T-helper 9 cell (primary cell): ENCODE measurements around the gene ZCWPW1.

Experiments used
- DNase-seq: peaks from one replicate; pipeline ENCODE4 v3.0.0-alpha.2; 2020

The ZCWPW1 gene

GRCh38 chr7:100431286-100431735, 2.8 kb upstream of the ZCWPW1 start:
- no peak for DNase-seq

GRCh38 chr7:100430493-100431285, 2.2 kb upstream of the ZCWPW1 start:
- no peak for DNase-seq

- peak; percentile 97 for DNase-seq
Measured at GRCh38 chr7:100429637-100430492, 1.4 kb upstream of the ZCWPW1 start, which contains the start of gene MEPCE. Gene MEPCE (plus strand): TSS chr7:100429831. CDS start chr7:100430019, 188 bp downstream.

GRCh38 chr7:100428967-100429636, 599 bp upstream of the ZCWPW1 start:
- peak; percentile 100 for DNase-seq

- DNase-seq = no peak
Measured at GRCh38 chr7:100427762-100428198, 723 bp downstream of the ZCWPW1 start.

GRCh38 chr7:100426516-100426915, 2.0 kb downstream of the ZCWPW1 start:
- no peak for DNase-seq

GRCh38 chr7:100425347-100425746, 3.2 kb downstream of the ZCWPW1 start:
- DNase-seq = no peak

GRCh38 chr7:100423315-100423714, 5.2 kb downstream of the ZCWPW1 start:
- no peak for DNase-seq

- DNase-seq = no peak
Measured at GRCh38 chr7:100419660-100420226, 8.8 kb downstream of the ZCWPW1 start.

GRCh38 chr7:100418930-100419659, 9.4 kb downstream of the ZCWPW1 start:
- no peak for DNase-seq

GRCh38 chr7:100415448-100415847, 13.1 kb downstream of the ZCWPW1 start:
- DNase-seq = no peak

- no peak for DNase-seq
Measured at GRCh38 chr7:100413889-100414288, 14.6 kb downstream of the ZCWPW1 start.

- DNase-seq = no peak
Measured at GRCh38 chr7:100413346-100413745, 15.2 kb downstream of the ZCWPW1 start.

GRCh38 chr7:100411101-100411500, 17.4 kb downstream of the ZCWPW1 start:
- no peak for DNase-seq

GRCh38 chr7:100407285-100408180, 21.0 kb downstream of the ZCWPW1 start:
- DNase-seq = no peak

- no peak for DNase-seq
Measured at GRCh38 chr7:100406767-100407166, 21.7 kb downstream of the ZCWPW1 start.

- DNase-seq = no peak
Measured at GRCh38 chr7:100402241-100402640, 26.3 kb downstream of the ZCWPW1 start.

GRCh38 chr7:100401811-100402210, 26.7 kb downstream of the ZCWPW1 start:
- no peak for DNase-seq

- no peak for DNase-seq
Measured at GRCh38 chr7:100400656-100401055, 27.8 kb downstream of the ZCWPW1 start.

- no peak for DNase-seq
Measured at GRCh38 chr7:100400041-100400440, 28.5 kb downstream of the ZCWPW1 start.

- DNase-seq = no peak
Measured at GRCh38 chr7:100398239-100398638, 30.3 kb downstream of the ZCWPW1 start.
